ENCODE results near the gene RTN3. TPM values are rescaled to one million over a fixed set of nuclear protein-coding genes. Genes with fewer than 3 reads are reported as not detected.

The RTN3 gene
- total RNA-seq, 1 experiment from 2014 or later = 107 TPM

GRCh38 chr11:63761931-63762653 is 80.8 kb downstream of the RTN3 start:
- no peak for DNase-seq
- no peak overlapping the region for H3K4me3 ChIP-seq
- H3K36me3 ChIP-seq = peaks cover 21% of the 10 kb centered on the region
- no peaks in the 10 kb centered on the region for H3K27me3 ChIP-seq
- H3K9me3 ChIP-seq = no peaks in the 10 kb centered on the region

DNA sequence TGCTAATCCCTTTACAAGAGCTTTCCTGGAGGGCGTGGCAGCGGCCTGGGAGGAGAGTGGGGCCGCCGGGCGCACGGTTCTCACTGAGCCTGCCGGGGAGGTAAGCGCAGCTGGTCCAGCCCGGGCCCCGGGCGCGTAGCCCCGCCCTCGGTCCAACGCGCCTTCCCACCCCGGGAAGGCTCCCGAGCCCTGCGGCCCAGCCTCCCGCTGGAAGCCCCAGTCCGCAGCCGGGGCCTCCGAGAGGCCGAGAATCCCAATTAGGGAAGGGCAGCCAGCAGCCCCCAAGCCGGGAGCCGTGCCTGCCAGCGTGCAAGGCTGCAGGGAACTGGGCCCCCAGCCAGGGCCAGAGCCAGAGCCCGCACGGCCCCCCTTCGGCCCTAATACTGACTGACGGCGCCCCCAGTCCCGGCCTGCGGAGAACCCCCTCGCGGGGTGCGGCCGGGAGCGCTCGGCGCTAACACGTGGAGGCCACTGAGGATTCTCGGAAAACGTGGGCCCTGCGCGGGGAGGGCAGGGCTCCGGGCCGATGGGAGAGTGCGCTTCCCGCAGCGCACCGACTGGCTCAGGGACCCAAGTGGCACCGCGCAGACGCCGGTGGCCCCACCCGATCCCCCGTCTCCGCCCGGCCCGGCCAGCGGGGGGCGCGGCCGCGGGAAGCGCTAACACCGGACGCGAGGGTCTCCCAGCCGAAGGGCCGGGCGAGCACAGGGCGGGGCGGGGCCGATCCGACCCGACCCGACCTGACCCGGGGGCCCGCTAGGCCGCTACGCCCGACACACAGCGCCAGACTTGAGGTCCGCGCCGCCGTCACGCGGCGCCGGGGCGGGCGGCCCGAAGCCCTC is 81.6 kb downstream of the RTN3 start:
- Histone ChIP-seq H3K36me3 (peaks cover 17% of the 10 kb centered on the region), H3K4me3 (no peak overlapping the region), H3K27me3 (no peaks in the 10 kb centered on the region), H3K9me3 (no peaks in the 10 kb centered on the region)
- DNase-seq = no peak

DNA sequence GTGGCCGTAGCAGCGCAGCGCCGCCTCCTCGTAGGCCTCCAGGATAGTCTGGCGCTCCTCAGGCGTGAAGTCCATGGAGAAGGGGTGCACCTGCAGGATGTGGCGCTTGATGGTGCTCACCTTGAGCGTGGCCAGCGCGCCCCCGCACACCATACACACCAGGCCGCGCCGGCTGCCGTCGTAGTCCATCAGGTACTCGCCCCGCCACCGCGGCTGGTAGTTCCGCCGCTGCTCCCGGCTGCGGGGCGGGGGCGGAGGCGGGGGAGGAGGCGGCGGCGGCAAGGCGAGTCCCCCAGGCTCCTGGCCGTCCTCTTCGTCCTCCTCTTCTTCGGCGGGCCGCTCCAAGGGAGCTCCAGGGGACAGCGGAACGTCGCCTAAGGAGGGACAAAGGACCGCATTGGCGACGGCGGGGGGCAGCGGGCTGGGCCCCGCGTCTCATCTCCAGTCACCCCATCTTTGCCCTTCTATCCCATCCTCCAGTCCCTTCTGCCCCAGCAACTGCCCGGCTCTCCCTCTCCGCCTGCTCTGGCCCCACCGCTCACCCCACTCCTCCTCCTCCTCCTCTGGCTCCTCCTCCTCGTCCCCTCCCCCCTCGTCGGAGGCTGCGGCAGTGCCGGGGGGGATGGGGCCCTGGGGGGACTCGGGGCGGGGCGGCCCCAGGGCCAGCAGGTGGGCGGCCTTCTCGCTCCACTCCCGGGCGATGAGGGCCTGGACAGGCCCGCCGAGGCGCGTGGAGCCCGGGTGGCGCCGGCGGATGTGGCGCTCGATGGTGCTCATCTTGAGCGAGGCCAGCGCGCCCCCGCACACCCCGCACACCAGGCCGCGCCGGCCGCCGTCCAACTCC is 82.4 kb downstream of the RTN3 start:
- no peak overlapping the region for H3K4me3 ChIP-seq
- no peaks in the 10 kb centered on the region for H3K27me3 ChIP-seq
- H3K36me3 ChIP-seq = peaks cover 12% of the 10 kb centered on the region
- H3K9me3 ChIP-seq = no peaks in the 10 kb centered on the region
- no peak for DNase-seq

- no peaks in the 10 kb centered on the region for H3K27me3 ChIP-seq
- H3K4me3 ChIP-seq = no peak overlapping the region
- DNase-seq = no peak
- H3K9me3 ChIP-seq = no peaks in the 10 kb centered on the region
- peaks cover 12% of the 10 kb centered on the region for H3K36me3 ChIP-seq
These were observed 83.0 kb downstream of the RTN3 start for GRCh38 chr11:63764340-63764678.

GRCh38 chr11:63764679-63765647 is 83.7 kb downstream of the RTN3 start:
- no peak for DNase-seq
- peaks cover 11% of the 10 kb centered on the region for H3K36me3 ChIP-seq
- H3K9me3 ChIP-seq = no peaks in the 10 kb centered on the region
- H3K27me3 ChIP-seq = no peaks in the 10 kb centered on the region
- no peak overlapping the region for H3K4me3 ChIP-seq

- H3K4me3 ChIP-seq = no peak overlapping the region
- H3K27me3 ChIP-seq = no peaks in the 10 kb centered on the region
- H3K9me3 ChIP-seq = no peaks in the 10 kb centered on the region
- peaks cover 3% of the 10 kb centered on the region for H3K36me3 ChIP-seq
- DNase-seq = no peak
These were observed 84.5 kb downstream of the RTN3 start for GRCh38 chr11:63765688-63766241.

DNA sequence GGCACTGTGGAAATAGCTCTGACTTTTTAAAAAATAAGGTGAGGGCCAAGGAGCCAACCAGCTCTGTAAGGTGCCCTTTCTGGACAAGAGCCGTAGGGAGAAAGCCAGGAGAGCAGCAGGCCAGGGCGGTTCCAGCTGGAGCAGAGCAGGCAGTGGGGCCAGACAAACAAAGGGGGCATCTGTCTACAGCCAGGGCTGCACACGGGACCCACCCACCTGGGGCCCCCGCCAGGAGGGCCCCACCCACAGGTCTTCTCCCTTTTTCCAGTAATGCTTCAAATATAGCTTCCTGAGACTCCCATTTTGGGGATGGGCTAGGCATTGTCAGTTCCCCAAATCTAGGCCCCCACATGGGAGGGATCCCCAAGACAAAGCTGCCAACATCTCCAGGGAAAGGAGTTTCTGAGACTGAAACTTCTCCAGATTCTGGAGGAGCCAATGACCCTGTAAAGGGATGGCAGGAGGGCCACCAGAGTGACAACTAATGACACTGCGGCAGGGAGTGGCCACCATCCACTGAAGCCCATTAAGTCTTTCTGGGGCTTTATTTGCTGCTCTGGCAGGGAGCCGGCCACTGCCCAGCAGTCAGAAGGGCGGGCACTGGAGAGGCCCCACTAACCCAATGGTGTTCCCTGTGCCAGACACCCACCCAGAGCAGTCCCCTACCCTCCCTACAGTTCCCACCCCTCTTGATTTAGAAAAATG is 85.4 kb downstream of the RTN3 start:
- Histone ChIP-seq H3K9me3 (no peaks in the 10 kb centered on the region), H3K27me3 (no peaks in the 10 kb centered on the region), H3K36me3 (no peaks in the 10 kb centered on the region), H3K4me3 (peak overlapping the region; percentile 61)
- DNase-seq = no peak

DNA sequence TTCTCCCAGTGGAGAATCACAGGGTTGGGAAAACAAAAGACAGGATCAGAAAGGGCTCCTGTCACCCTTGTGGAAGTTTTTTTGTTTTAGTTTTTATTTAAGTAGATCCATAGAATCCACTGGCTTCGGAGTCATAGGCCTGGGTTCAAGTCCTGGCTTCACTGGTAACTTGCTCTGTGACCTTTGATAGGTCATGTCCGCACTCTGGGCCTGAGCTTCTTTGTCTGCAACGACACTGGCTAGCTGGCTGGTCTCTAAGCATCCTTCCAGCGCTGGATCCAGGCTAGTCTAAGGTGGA is 85.9 kb downstream of the RTN3 start:
- no peaks in the 10 kb centered on the region for H3K27me3 ChIP-seq
- no peak for DNase-seq
- H3K4me3 ChIP-seq = peak overlapping the region; percentile 61
- H3K36me3 ChIP-seq = no peaks in the 10 kb centered on the region
- H3K9me3 ChIP-seq = no peaks in the 10 kb centered on the region

GRCh38 chr11:63767565-63768236 is 86.4 kb downstream of the RTN3 start:
- no peaks in the 10 kb centered on the region for H3K36me3 ChIP-seq
- H3K27me3 ChIP-seq = no peaks in the 10 kb centered on the region
- peak overlapping the region; percentile 61 for H3K4me3 ChIP-seq
- peak; percentile 59 for DNase-seq
- H3K9me3 ChIP-seq = no peaks in the 10 kb centered on the region

GRCh38 chr11:63768237-63769041 is 87.1 kb downstream of the RTN3 start, which contains the start of gene ZFTA:
Gene ZFTA (minus strand): TSS chr11:63768775. CDS start chr11:63768622, 153 bp downstream.
- H3K4me3 ChIP-seq = peak within 1 kb of the TSS; percentile 61
- no peaks in the 10 kb centered on the region for H3K27me3 ChIP-seq
- peak; percentile 70 for DNase-seq
- H3K36me3 ChIP-seq = no peaks in the 10 kb centered on the region
- no peaks in the 10 kb centered on the region for H3K9me3 ChIP-seq

GRCh38 chr11:63769042-63769713 is 87.9 kb downstream of the RTN3 start:
- H3K9me3 ChIP-seq = no peaks in the 10 kb centered on the region
- peak; percentile 55 for DNase-seq
- H3K36me3 ChIP-seq = no peaks in the 10 kb centered on the region
- no peaks in the 10 kb centered on the region for H3K27me3 ChIP-seq
- peak overlapping the region; percentile 52 for H3K4me3 ChIP-seq

GRCh38 chr11:63769714-63770455 is 88.6 kb downstream of the RTN3 start:
- Histone ChIP-seq H3K27me3 (no peaks in the 10 kb centered on the region), H3K4me3 (no peak overlapping the region; the same call in 1 of the 2 replicates), H3K9me3 (no peaks in the 10 kb centered on the region), H3K36me3 (no peaks in the 10 kb centered on the region)
- no peak for DNase-seq

DNA sequence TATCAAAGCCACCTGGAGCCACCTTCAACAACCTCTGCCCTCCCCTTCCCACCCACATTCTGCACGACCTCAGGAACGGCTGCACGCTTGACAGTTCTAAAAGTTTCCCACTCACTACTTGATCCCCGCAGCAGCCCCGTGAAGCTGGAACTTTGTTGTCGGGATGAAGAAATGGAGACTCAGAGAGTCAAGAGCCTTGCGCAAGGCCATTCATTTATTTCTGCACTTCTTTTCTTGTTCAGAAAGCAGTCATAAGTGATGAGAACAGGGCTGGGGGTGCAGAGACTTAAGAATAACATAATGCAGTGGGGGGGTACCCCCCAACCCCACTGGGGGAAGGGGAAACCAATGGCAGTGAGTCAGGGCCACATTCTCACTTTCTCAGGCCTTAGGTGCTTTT is 89.5 kb downstream of the RTN3 start:
- no peaks in the 10 kb centered on the region for H3K27me3 ChIP-seq
- no peak for DNase-seq
- no peaks in the 10 kb centered on the region for H3K36me3 ChIP-seq

More for the DNA sequence above, 89.5 kb downstream of the RTN3 start:
- Histone ChIP-seq H3K4me3 (no peak overlapping the region), H3K9me3 (no peaks in the 10 kb centered on the region)

Data from MG63 (cell line).